Measurements from ENCODE around the gene MAPK8IP1. TPM values are rescaled to one million over a fixed set of nuclear protein-coding genes. Genes with fewer than 3 reads are reported as not detected.

MAPK8IP1 gene
- total and polyA plus RNA-seq, 12 donors = 14.5 to 73.7 (median 33.3) TPM

DNA sequence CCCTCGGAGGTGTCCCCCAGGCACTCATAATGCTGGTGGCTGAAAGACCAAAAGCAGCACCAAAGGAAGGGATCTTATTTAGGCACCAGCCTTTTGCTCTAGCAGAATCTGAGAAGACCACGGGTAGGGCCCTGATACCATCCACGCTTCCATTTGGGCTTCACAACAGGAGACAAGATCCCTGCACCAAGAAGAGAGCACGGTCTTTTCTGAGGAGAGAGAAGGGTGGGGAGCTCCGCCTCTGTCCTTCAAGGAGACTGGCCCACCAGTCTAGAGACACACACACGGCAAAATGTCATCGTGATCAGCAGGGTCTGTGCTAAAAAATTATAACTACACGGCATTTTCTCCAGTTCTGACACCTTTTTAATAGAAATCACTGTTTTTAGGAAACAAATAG lies 46.8 kb downstream of the MAPK8IP1 start:
- Histone ChIP-seq H3K27me3 (no peaks in the 10 kb centered on the region), H3K9me3 (replicated peaks in 1 of 3) (no peaks in the 10 kb centered on the region), H3K27ac (peak overlapping the region in 1 of 5 donors; percentile 77), H3K36me3 (replicated peaks in 1 of 2) (peaks cover 0 to 44% of the 10 kb centered on the region in 2 donors), H3K4me1 (replicated peaks in 1 of 2) (peaks cover 0 to 11% of the 10 kb centered on the region in 2 donors), H3K4me3 (no peak overlapping the region)
- intact Hi-C loops (cut with DNase I) = no loop called here
- peak in 2 of 7 donors; percentile 11 to 20 for DNase-seq
- TF ChIP-seq, protein P1, sequence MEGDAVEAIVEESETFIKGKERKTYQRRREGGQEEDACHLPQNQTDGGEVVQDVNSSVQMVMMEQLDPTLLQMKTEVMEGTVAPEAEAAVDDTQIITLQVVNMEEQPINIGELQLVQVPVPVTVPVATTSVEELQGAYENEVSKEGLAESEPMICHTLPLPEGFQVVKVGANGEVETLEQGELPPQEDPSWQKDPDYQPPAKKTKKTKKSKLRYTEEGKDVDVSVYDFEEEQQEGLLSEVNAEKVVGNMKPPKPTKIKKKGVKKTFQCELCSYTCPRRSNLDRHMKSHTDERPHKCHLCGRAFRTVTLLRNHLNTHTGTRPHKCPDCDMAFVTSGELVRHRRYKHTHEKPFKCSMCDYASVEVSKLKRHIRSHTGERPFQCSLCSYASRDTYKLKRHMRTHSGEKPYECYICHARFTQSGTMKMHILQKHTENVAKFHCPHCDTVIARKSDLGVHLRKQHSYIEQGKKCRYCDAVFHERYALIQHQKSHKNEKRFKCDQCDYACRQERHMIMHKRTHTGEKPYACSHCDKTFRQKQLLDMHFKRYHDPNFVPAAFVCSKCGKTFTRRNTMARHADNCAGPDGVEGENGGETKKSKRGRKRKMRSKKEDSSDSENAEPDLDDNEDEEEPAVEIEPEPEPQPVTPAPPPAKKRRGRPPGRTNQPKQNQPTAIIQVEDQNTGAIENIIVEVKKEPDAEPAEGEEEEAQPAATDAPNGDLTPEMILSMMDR (IDR thresholded peaks at IDR 0.05) = no peak
- no peak for TF ChIP-seq POLR2A (IDR thresholded peaks at IDR 0.05)
- WGBS, 4 donors = 81 to 88% (median 87%) methylated on average over 8 of the region's 8 CpGs

DNA sequence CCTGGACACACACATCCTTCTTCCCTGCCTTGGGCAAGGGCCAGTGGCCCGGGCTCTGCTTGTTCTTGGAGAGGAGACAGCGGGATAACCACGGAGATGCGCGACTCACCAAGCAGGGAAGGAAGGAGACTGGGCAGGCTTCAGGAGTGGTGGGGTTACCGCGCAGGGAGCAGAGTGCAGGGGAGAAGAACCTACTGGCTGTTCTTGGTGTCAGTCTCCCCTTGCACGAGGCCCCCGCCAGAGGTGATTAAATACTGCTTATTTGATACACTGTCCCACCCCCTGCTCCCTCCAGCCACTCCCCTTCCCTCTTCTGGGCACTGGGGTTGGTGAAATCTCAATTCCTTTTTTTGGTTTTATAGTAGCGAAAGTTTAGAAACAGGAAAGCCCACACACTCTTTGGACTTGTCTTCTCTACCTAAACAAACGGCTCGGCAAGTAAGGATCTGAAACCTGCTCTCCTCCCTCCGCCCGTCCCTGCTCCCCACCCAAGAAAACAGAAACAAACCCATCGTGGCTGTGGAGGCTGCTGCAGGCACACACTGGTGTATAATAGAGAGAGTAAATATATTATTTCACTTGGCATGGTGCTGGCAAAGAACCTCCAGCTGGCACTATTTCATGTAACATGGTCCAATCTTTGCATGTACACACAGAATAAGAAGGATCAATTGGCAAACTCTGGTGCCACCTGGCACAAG lies 47.8 kb downstream of the MAPK8IP1 start:
- H3K36me3 ChIP-seq (replicated peaks in 1 of 2) = peaks cover 0 to 54% of the 10 kb centered on the region in 2 donors

DNA sequence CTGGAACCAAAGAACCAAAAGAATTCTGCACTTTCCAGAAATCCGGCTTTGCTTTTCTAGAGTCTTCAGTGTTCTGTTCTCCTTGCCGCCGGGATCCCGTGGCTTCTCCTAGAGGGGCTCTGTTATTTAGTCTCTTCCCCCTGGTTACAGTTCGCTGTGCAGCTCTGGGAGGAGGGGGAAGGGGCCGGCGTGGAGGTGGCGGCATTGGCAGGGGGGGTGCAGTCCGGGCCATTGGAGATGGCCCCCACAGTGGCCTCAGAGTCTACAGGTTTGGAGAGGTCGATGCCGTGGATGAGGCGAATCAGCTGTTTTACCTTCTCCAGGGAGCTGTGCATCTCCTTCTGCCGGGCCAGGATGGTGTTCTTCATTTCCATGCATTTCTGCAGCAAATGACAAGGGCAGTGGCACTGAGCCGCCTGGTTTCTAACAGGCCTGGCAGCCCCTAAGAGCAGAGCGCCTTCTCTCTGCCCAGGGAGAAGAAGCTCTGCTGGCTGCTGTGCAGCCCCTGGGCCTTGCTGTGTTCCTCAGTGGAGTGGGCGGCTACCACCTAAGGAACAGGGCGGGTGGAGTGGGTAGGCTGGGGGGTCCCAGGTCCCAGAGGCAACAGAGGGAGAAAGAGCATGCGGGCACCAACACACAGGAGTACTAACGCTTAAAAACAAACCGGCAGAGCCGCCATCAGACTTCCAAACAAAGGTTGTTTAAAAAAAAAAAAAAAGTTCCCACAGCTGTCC lies 48.6 kb downstream of the MAPK8IP1 start:
- Histone ChIP-seq H3K27ac (no peak overlapping the region), H3K4me3 (no peak overlapping the region), H3K36me3 (replicated peaks in 1 of 2) (peaks cover 0 to 54% of the 10 kb centered on the region in 2 donors), H3K9me3 (replicated peaks in 1 of 3) (no peaks in the 10 kb centered on the region), H3K27me3 (no peaks in the 10 kb centered on the region), H3K4me1 (replicated peaks in 1 of 2) (peaks cover 0 to 14% of the 10 kb centered on the region in 2 donors)
- intact Hi-C loops (cut with DNase I) = no loop called here
- 82 to 93% (median 88%) methylated on average over 14 to 21 of the region's 21 CpGs for WGBS, 4 donors
- DNase-seq = peak in 2 of 7 donors; percentile 11 to 17
- TF ChIP-seq, protein P1 (IDR thresholded peaks at IDR 0.05) = no peak
- TF ChIP-seq POLR2A (IDR thresholded peaks at IDR 0.05) = no peak

More for the DNA sequence above, 47.8 kb downstream of the MAPK8IP1 start:
- Histone ChIP-seq H3K4me3 (no peak overlapping the region), H3K27ac (no peak overlapping the region), H3K4me1 (replicated peaks in 1 of 2) (peaks cover 0 to 14% of the 10 kb centered on the region in 2 donors), H3K9me3 (replicated peaks in 1 of 3) (no peaks in the 10 kb centered on the region), H3K27me3 (no peaks in the 10 kb centered on the region)
- 71 to 75% (median 73%) methylated on average over 15 of the region's 15 CpGs for WGBS, 4 donors
- intact Hi-C loops (cut with DNase I) = no loop called here
- DNase-seq = peak in 4 of 7 donors; percentile 15 to 51 (median 30)
- TF ChIP-seq, protein P1 (IDR thresholded peaks at IDR 0.05) = no peak
- TF ChIP-seq POLR2A (IDR thresholded peaks at IDR 0.05) = no peak

DNA sequence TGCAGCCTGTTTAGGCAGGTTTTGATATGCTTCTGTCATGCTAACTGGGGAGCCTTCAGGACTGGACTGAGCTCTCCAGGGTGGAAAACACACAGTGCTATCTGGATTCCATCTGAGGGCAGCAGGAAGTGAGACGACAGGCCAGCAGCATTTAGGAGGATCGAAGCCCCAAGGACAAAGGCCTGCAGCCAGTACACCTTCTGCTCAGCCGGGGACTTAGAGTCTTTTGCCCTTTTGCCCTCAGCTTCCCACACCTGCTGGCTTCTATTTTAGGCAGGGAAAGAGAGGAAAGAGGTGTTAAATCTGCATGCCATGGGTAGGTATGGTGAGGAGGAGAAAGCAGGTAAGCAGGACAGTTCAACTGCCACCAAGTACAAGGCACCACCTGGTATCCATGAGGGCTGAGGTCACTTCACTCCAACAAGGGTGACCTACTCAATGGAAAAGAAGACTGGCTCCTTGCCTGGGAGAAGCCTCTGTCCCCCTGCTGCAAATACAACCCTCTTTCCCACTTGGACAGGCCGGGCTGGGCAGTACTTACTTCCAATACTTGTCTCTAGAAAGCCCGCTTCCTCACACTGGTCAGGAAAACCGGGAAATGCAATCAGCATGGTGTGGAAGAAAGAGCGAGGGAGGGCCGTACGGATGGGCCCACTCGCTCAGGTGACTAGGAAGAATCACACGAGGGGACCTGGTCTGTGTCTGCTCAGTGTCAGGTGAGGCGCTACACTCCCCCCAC lies 49.3 kb downstream of the MAPK8IP1 start:
- intact Hi-C loops (cut with DNase I) = no loop called here
- H3K4me3 ChIP-seq = no peak overlapping the region
- H3K4me1 ChIP-seq (replicated peaks in 1 of 2) = peaks cover 0 to 14% of the 10 kb centered on the region in 2 donors
- H3K27me3 ChIP-seq = no peaks in the 10 kb centered on the region
- no peaks in the 10 kb centered on the region for H3K9me3 ChIP-seq (replicated peaks in 1 of 3)
- WGBS, 4 donors = 73 to 80% (median 79%) methylated on average over 10 to 12 of the region's 12 CpGs
- no peak overlapping the region for H3K27ac ChIP-seq
- peak in 1 of 7 donors; percentile 9 for DNase-seq
- peaks cover 0 to 54% of the 10 kb centered on the region in 2 donors for H3K36me3 ChIP-seq (replicated peaks in 1 of 2)
- TF ChIP-seq POLR2A (IDR thresholded peaks at IDR 0.05) = no peak
- TF ChIP-seq, protein P1 (IDR thresholded peaks at IDR 0.05) = no peak

Data from adrenal gland (tissue), 12 donors.